ENCODE measurements around the gene LGALS1. TPM values are rescaled to one million over a fixed set of nuclear protein-coding genes. Genes with fewer than 3 reads are reported as not detected.
A peak's percentile ranks its signal among the peaks of the same experiment; 100 is the strongest.

LGALS1 gene
- total and polyA plus RNA-seq, 2 experiments from 2014 or later: 568 to 780 TPM

DNA sequence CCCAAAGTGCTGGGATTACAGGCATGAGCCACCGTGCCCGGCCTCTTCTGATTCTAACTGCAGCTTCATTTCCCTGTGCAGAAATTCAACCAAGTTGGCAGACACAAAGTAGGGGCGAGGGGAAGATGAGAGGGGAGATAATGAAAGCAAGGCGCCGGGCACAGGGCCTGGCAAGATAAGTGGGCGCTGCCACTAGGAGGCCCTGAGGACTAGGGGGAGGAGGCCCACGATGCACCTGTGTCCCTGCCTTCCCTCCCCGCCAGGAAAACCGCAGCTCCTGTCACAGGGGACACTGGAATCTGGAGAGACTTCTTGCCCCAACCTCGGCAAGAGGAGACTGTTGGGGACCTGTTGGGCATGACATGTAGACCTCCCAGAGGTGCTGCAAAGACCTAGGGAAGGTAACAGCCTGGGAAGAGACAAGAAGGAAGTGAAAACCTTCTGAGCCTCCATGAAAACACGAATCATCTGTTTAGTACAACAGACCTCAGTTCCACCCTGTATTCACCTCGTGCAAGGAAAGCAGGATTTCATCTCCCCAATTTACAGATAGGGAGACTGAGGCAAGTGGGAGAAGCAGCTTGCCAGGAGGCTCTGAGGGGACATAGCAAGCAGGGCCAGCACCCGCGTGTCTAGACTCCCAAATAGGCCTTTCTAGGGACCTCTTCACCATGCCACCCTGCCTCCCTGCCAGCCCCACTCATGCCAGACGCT, 3.1 kb upstream of the LGALS1 start:
- peaks cover under 1% of the 10 kb centered on the region for H4K20me1 ChIP-seq (ENCODE audit: insufficient read depth, poor library complexity, severe bottlenecking)
- no peak overlapping the region for H2AFZ ChIP-seq
- WGBS (ENCODE audit: low lambda C conversion rate, missing lambda C conversion rate): 89% methylated on average over 15 of the region's 15 CpGs
- no peaks in the 10 kb centered on the region for H3K36me3 ChIP-seq (replicated peaks; ENCODE audit: insufficient read depth, low read depth)
- no peak for DNase-seq (ENCODE audit: low spot score)
- H3K27ac ChIP-seq: no peak overlapping the region
- peaks cover 12% of the 10 kb centered on the region for H3K79me2 ChIP-seq
- H3K27me3 ChIP-seq: no peaks in the 10 kb centered on the region
- H3K9me2 ChIP-seq (replicated peaks; ENCODE audit: insufficient read depth): no peaks in the 10 kb centered on the region
- H3K4me2 ChIP-seq: no peak overlapping the region
- TF ChIP-seq, protein P1, sequence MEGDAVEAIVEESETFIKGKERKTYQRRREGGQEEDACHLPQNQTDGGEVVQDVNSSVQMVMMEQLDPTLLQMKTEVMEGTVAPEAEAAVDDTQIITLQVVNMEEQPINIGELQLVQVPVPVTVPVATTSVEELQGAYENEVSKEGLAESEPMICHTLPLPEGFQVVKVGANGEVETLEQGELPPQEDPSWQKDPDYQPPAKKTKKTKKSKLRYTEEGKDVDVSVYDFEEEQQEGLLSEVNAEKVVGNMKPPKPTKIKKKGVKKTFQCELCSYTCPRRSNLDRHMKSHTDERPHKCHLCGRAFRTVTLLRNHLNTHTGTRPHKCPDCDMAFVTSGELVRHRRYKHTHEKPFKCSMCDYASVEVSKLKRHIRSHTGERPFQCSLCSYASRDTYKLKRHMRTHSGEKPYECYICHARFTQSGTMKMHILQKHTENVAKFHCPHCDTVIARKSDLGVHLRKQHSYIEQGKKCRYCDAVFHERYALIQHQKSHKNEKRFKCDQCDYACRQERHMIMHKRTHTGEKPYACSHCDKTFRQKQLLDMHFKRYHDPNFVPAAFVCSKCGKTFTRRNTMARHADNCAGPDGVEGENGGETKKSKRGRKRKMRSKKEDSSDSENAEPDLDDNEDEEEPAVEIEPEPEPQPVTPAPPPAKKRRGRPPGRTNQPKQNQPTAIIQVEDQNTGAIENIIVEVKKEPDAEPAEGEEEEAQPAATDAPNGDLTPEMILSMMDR (IDR thresholded peaks at IDR 0.05; ENCODE audit: poor library complexity): no peak
- TF ChIP-seq EZH2phosphoT487 (IDR thresholded peaks at IDR 0.05; ENCODE audit: low read depth, severe bottlenecking, unreplicated experiment): no peak
- no peak for TF ChIP-seq EZH2 (IDR thresholded peaks at IDR 0.05; ENCODE audit: borderline replicate concordance)
- no peaks in the 10 kb centered on the region for H3K9me3 ChIP-seq (ENCODE audit: low read depth)
- no peak overlapping the region for H3K4me3 ChIP-seq
- peaks cover 10% of the 10 kb centered on the region for H3K4me1 ChIP-seq (ENCODE audit: insufficient read depth)

DNA sequence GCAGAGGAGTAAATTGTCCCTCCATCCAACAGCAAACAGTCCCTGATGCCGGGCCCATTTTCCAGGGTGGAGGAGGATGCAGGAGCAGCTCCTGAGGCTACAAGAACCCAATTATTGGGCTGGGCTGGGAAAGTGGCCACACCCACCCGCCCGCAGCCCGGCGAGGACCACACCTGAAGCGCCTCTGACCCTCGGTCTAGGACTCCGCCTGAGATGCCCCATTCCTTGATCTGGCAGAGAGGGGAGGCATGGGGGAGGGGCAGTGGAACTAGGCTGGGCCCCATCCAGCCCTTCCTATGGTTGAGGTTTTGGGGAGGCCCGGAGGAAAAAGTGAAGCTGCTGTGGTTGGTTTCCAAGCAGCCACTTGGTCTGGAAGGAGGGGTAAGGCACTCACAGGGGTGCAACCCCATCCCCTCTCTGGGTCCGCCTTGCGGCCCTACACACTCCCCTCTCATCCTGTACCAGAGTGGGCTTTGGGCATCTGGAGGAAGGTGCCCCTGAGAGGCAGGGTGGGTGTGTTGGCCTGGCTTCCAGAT, 2.4 kb upstream of the LGALS1 start:
- Histone ChIP-seq H3K79me2 (peaks cover 12% of the 10 kb centered on the region), H3K4me2 (no peak overlapping the region), H2AFZ (no peak overlapping the region), H4K20me1 (ENCODE audit: insufficient read depth, poor library complexity, severe bottlenecking) (peaks cover 7% of the 10 kb centered on the region), H3K27ac (no peak overlapping the region), H3K9me2 (replicated peaks; ENCODE audit: insufficient read depth) (no peaks in the 10 kb centered on the region), H3K36me3 (replicated peaks; ENCODE audit: insufficient read depth, low read depth) (no peaks in the 10 kb centered on the region), H3K27me3 (no peaks in the 10 kb centered on the region), H3K4me1 (ENCODE audit: insufficient read depth) (peaks cover 10% of the 10 kb centered on the region), H3K9me3 (ENCODE audit: low read depth) (no peaks in the 10 kb centered on the region), H3K4me3 (no peak overlapping the region)
- WGBS (ENCODE audit: low lambda C conversion rate, missing lambda C conversion rate): 84% methylated on average over 11 of the region's 11 CpGs
- DNase-seq (ENCODE audit: low spot score): no peak
- TF ChIP-seq EZH2 (IDR thresholded peaks at IDR 0.05; ENCODE audit: borderline replicate concordance): no peak
- TF ChIP-seq, protein P1 (IDR thresholded peaks at IDR 0.05; ENCODE audit: poor library complexity): no peak
- TF ChIP-seq EZH2phosphoT487 (IDR thresholded peaks at IDR 0.05; ENCODE audit: low read depth, severe bottlenecking, unreplicated experiment): no peak

DNA sequence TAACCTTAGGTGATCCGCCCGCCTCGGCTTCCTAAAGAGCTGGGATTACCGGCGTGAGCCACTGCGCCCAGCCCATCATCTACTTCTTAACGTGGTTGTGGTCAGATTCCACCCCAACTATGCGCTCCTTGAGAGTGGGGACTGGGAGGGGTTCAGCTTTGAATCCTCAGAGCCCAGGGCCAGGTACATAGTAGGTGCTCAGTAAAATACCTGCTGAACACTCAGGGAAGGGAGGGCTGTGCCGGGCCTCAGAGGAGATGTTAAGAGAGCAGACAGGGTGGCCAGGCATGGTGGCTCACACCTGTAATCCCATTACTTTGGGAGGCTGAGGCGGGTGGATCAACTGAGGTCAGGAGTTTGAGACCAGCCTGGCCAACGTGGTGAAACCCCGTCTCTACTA, 1.2 kb upstream of the LGALS1 start:
- Histone ChIP-seq H4K20me1 (ENCODE audit: insufficient read depth, poor library complexity, severe bottlenecking) (peaks cover 12% of the 10 kb centered on the region), H3K9me2 (replicated peaks; ENCODE audit: insufficient read depth) (no peaks in the 10 kb centered on the region), H3K27me3 (no peaks in the 10 kb centered on the region), H3K79me2 (peaks cover 12% of the 10 kb centered on the region), H3K4me3 (no peak overlapping the region), H3K36me3 (replicated peaks; ENCODE audit: insufficient read depth, low read depth) (no peaks in the 10 kb centered on the region), H3K4me2 (peak overlapping the region; percentile 70), H3K9me3 (ENCODE audit: low read depth) (no peaks in the 10 kb centered on the region), H2AFZ (no peak overlapping the region), H3K27ac (peak overlapping the region; percentile 88), H3K4me1 (ENCODE audit: insufficient read depth) (peaks cover 10% of the 10 kb centered on the region)
- DNase-seq (ENCODE audit: low spot score): no peak
- TF ChIP-seq, protein P1 (IDR thresholded peaks at IDR 0.05; ENCODE audit: poor library complexity): no peak
- TF ChIP-seq EZH2 (IDR thresholded peaks at IDR 0.05; ENCODE audit: borderline replicate concordance) (no peak), EZH2phosphoT487 (IDR thresholded peaks at IDR 0.05; ENCODE audit: low read depth, severe bottlenecking, unreplicated experiment) (no peak)
- 97% methylated on average over 12 of the region's 12 CpGs for WGBS (ENCODE audit: low lambda C conversion rate, missing lambda C conversion rate)

All from hepatocyte (in vitro differentiated cells).